ENCODE results near the gene CREB5. TPM values are rescaled to one million over a fixed set of nuclear protein-coding genes. Genes with fewer than 3 reads are reported as not detected.
A peak's percentile ranks its signal among the peaks of the same experiment; 100 is the strongest.

Gene CREB5
- total and polyA plus RNA-seq, 2 experiments from 2014 or later, result 2.4 to 4.4 TPM

- TF ChIP-seq ZNF462 (CRISPR knock-in tag; IDR thresholded peaks at IDR 0.05) (no peak), STAT1 (IDR thresholded peaks at IDR 0.05; ENCODE audit: unreplicated experiment) (no peak), ZNF331 (CRISPR knock-in tag; IDR thresholded peaks at IDR 0.05; ENCODE audit: low read depth) (no peak), CREB1 (CRISPR knock-in tag; IDR thresholded peaks at IDR 0.05; ENCODE audit: low read depth) (no peak), EZH2phosphoT487 (IDR thresholded peaks at IDR 0.05; ENCODE audit: unreplicated experiment) (no peak), EZH2 (IDR thresholded peaks at IDR 0.05; ENCODE audit: low read depth, unreplicated experiment) (no peak)
Observed at GRCh38 chr7:28406192-28406591, 6.1 kb upstream of the CREB5 start (continued).

GRCh38 chr7:28407651-28408050, 4.7 kb upstream of the CREB5 start:
- no peak overlapping the region for H3K4me3 Mint-ChIP-seq
- ATAC-seq, result no peak
- H3K4me2 ChIP-seq, result peak overlapping the region; percentile 99
- H3F3A ChIP-seq (replicated peaks; ENCODE audit: low read depth), result peaks cover 13% of the 10 kb centered on the region; the same call in 1 of the 2 replicates
- H3K27me3 ChIP-seq (ENCODE audit: insufficient read depth), result peaks cover 61% of the 10 kb centered on the region
- H3K4me1 Mint-ChIP-seq, result peaks cover 18% of the 10 kb centered on the region
- no peaks in the 10 kb centered on the region for H4K20me1 ChIP-seq (replicated peaks; ENCODE audit: insufficient read depth)
- no peaks in the 10 kb centered on the region for H3K36me3 ChIP-seq (ENCODE audit: insufficient read depth)
- H3K4me3 ChIP-seq, result peak overlapping the region; percentile 95; the same call in 1 of the 2 replicates
- H3K36me3 Mint-ChIP-seq (ENCODE audit: low read depth), result no peaks in the 10 kb centered on the region
- peak overlapping the region; percentile 97 for H2AFZ ChIP-seq
- H3K9me2 ChIP-seq (ENCODE audit: insufficient read depth), result no peaks in the 10 kb centered on the region
- DNase-seq (ENCODE audit: low spot score), result no peak
- H3K4me1 ChIP-seq (ENCODE audit: insufficient read depth), result peaks cover 20% of the 10 kb centered on the region
- no peak overlapping the region for H3K27ac Mint-ChIP-seq
- H3K9me3 Mint-ChIP-seq, result no peaks in the 10 kb centered on the region
- no peak overlapping the region for H3K27ac ChIP-seq (ENCODE audit: low read depth)
- peaks cover 48% of the 10 kb centered on the region for H3K27me3 Mint-ChIP-seq (ENCODE audit: insufficient read depth, low read depth, poor library complexity)
- no peaks in the 10 kb centered on the region for H3K79me2 ChIP-seq (replicated peaks; ENCODE audit: insufficient read depth)
- no peak for TF ChIP-seq EZH2 (IDR thresholded peaks at IDR 0.05; ENCODE audit: low read depth, unreplicated experiment)
- TF ChIP-seq ZNF331 (CRISPR knock-in tag; IDR thresholded peaks at IDR 0.05; ENCODE audit: low read depth), result no peak
- no peak for TF ChIP-seq POLR2AphosphoS5 (IDR thresholded peaks at IDR 0.05; ENCODE audit: low read depth)
- TF ChIP-seq ZNF114 (CRISPR knock-in tag; IDR thresholded peaks at IDR 0.05), result no peak
- no peak for TF ChIP-seq ZNF462 (CRISPR knock-in tag; IDR thresholded peaks at IDR 0.05)
